Bronchial smooth muscle cell (primary cell): Measurements from ENCODE around the gene EZR. TPM values are rescaled to one million over a fixed set of nuclear protein-coding genes. Genes with fewer than 3 reads are reported as not detected.

Source experiments
- total RNA-seq: library from RNA; depleted of rRNA; stranded (reverse); fragments of >200 nt; gene quantifications from 2 replicates; pipeline ENCODE4 v1.2.1, GENCODE V29; 2014

EZR gene
- total RNA-seq: 65.1 and 98.7 TPM in 2 replicates

GRCh38 chr6:158819213-158819976 is at the start of gene EZR:
TSS of gene EZR (minus strand) at chr6:158819368. CDS start at chr6:158818093, 1,275 bp downstream.

Other genes with a start within 250 kb of the EZR start
- gene DYNLT1, start 174.6 kb downstream of the EZR start, total RNA-seq: 157 and 165 TPM in 2 replicates
- gene SYTL3, start 169.3 kb downstream of the EZR start, total RNA-seq: 9.5 and 10.6 TPM in 2 replicates
- 4.4 and 4.8 TPM in 2 replicates for gene RSPH3, start 180.8 kb upstream of the EZR start, total RNA-seq
- not detected in 2 replicates for gene TAGAP, start 225.6 kb upstream of the EZR start, total RNA-seq